C4-2B (cell line): ENCODE measurements around the gene DSC2.

ENCODE experiments used
- CTCF ChIP-seq: fragments of 450-650 bp; conservative IDR thresholded peaks from 2 replicates; pipeline ENCODE4 v1.5.1; 2017; ENCODE audit warnings: mild to moderate bottlenecking
- ZFX ChIP-seq: fragments of 450-650 bp; IDR thresholded peaks from 2 replicates; pipeline ENCODE4 v1.6.1; 2017

GRCh38 chr18:31043709-31044108 lies 58.5 kb downstream of the DSC2 start:
- TF ChIP-seq CTCF (no peak), ZFX (no peak)
